NCI-H2171 (cell line): ENCODE data around the gene HOMER1.
"Not testable (repeated sequence)": the region's sequence is repeated elsewhere in the genome, so short reads cannot be mapped to it uniquely, and the experiment has no call there.

Source experiments
- DNase-seq: peaks from one replicate; lab custom pipeline; 2025; lab: John Stamatoyannopoulos, UW

The HOMER1 gene

DNA sequence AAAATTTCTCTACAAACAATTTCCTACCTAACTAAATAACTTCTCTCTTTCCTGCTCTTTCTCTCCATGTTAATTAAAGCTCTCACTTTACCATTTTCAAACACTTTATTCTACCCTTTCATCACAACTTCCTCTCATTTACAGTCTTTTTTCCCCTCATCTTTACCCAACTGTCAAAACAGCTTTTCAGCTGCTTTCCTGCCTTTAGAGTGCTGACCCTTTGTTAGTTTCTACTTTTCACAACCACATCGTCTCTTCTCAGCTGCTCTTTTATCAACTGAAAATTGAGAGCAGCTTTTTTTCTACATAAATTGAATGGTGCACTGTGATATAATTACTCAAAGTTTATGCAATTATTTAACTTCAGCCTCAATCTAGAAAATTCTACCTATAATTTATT lies 3.1 kb upstream of the HOMER1 start:
- DNase-seq, result no peak

DNA sequence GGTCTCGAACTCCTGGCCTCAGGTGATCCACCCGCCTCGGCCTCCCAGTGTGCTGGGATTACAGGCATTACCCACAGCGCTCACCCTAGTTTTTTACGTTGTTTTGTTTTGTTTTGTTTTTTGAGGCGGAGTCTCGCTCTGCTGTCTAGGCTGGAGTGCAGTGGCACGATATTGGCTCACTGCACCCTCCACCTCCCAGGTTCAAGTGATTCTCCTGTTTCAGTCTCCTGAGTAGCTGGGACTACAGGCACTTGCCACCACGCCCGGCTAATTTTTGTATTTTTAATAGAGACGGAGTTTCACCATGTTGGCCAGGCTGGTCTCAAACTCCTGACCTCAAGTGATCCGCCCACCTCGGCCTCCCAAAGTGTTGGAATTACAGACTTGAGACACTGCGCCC lies 2.4 kb upstream of the HOMER1 start:
- not testable (repeated sequence) for DNase-seq

DNA sequence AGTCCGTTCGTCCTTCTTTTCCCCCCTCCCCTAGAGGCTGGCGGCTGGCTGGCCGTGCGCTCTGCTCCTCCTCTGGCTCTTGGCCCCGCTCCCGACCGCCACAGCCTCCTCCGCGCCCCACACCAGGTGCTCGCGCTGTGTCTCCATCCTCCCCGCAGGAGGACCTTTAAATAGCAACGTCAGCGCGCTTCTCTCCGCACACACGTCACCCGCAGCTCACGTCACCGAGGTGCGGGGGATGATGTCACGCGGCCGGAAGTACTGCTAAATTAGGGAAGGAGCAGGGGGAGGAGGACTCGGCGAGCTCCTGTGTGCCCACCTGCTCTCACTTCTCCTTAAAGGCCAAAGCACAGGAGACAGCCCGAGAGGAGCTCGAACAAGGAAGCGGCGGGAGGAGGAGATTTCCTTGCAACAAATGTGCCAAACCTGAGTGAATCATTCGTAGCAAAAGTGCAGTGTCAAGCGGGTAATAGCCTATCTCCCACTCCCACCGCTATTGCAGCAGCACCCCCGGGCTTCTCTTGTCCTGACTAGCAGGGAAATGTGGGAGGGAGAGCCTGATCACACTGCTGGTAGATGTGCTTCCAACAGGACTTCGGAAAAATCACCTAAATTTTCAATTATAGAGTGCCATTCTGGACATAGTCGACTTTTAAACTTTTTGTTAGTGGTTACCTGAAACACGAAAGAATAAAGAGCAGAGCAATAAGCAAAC lies 614 bp upstream of the HOMER1 start:
- peak; percentile 75 for DNase-seq

DNA sequence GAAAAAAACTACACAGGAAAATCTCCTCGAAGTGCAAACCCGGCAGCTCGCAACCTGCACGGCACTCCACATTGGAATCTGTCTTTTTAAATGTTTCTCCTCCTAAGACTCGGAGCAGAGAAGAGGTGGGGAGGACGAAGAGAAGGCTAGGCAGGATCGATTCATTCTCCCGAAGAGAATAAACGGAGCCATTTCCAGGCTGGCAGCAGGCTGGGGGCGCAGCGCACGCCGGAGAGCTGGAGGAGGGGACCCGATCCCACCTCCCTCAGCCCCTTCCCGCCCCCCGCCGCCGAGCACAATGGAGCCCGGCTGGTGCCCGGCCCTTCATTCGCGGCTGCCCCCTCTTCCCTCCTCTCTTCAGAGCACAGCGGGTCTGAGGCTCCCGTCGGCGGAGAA lies 628 bp downstream of the HOMER1 start:
- peak; percentile 14 for DNase-seq

DNA sequence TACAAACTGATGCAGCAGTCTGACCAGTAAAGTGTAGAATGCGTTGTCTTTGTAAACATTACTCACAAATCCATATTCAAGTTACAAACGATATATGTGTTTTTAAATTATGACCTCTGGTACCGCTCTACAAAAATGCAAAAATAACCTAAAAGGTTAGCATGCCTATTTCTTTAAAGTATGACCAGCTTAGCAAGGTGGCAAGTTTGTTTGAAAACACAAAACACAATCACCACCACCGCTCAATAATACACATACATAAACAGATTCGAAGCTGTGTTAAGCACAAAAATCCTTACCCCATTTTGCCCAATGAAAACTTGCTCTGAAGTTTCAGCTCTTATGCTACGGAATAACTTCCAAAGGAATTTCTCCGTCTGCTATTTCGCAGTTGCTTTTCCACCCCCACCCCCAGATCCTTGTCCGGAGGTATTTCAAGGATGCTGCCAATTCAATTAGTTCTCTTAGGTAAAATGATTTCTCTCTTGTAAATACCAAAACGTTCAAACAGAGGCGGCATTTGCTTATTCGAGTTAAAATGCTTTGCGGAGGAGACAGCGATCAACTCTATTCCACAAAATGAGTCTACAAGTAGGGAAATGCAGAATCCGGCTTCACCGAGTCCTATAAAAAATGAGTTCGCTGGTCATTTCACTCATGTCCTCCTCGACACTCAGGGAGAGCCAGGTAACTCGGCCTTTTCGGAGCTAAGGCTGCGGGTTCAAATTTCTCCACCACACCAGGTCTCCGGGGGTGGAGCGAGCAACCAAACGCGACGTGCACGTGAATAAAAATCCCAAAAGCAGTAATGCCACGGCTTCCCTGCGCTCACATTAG lies 1.2 kb downstream of the HOMER1 start:
- no peak for DNase-seq

DNA sequence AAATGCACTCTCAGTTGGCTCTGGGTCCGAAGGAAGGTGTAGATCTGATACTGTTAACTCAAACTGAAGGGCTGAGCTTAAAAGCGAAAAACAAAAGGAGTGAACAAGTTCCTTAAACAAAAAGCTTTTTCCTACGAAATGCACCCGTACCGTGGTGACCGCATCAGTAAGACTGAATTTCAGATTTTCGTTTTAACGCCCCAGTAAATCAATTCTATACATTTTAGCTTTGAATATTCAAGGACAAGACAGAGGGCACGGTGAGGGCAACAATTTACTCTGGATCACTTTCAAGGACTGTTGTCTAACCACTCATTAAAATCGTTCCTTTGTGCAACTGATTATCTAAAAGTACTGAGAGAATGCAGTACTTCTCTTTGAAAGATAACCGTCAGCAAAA lies 1.9 kb downstream of the HOMER1 start:
- DNase-seq, result no peak

DNA sequence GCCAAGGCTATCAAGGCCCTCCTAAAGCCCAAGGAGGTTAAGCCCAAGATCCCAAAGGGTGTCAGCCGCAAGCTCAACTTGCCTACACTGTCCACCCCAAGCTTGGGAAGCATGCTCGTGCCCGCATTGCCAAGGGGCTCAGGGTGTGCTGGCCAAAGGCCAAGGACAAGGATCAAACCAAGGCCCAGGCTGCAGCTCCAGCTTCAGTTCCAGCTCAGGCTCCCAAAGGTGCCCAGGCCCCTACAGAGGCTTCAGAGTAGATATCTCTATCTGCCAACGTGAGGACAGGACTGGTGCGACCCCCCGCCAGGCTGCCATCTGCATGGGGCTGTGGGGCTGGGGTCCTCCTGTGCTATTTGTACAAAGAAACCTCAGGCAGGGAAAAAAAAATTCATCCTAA lies 3.3 kb downstream of the HOMER1 start:
- DNase-seq, result no peak

DNA sequence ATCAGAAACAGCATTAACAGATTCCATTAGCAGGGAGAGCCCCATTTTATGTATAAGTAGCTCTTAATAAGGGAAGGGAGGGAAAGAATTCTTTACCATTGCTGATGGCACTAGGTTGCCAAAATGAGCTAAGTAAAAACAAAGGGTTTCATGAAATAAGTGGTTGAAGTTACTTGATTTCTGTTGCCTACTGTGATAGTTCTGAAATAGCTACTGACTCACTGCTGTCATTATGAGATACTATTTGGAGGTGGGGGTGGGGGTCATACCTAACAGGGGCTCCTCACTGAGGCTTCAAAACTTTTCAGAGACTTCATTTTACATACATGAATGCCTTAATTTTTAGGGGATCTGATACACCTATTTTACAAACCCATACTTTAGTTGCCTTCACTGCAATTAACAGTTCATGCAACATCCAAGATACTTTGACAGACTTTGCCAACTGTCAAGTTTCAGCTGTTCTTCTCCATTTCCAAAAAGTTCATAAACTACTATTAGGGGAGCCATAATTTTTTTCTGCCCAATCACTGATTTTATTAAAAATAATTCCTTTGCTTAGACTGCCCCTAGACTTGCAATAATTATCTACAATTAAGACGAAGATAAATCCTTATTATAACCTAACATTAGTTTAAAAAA lies 4.6 kb downstream of the HOMER1 start:
- no peak for DNase-seq

DNA sequence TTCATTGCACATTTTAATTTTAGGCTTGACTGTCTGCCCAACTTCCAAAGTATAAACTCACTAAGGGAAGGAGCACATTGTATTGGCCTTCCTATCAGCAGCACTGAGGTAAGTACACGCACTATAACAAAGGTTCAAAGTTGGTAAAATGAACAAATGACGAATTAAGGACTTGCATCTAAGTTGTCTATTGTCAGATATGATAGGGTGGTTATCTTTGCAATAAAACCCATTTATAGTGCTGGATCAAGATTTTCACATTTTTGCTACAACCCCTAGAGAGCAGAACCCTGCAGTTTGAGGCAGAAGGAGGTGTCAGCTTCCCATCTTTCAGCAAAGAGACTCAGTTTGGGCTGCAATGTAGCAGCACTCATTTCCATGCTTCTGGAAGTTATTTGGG lies 5.1 kb downstream of the HOMER1 start:
- no peak for DNase-seq

DNA sequence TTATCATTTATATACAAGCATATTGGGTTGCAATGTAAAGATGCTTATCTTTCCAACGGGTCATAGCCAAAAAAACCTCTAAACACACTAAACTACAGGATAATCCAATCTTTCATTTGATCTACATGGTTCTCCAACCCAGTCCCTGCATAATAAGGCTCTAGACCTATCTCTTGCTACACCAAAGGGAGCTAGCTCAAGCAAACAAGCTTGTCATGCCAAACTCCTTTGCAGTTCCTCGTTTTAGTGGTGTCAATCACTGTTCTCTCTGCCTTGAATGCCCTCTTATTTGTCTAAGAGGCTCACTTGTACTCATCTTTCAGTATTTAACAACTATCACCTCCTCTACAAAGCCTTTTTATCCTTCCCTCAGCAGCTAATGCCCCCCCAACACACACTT lies 5.6 kb downstream of the HOMER1 start:
- DNase-seq, result no peak

DNA sequence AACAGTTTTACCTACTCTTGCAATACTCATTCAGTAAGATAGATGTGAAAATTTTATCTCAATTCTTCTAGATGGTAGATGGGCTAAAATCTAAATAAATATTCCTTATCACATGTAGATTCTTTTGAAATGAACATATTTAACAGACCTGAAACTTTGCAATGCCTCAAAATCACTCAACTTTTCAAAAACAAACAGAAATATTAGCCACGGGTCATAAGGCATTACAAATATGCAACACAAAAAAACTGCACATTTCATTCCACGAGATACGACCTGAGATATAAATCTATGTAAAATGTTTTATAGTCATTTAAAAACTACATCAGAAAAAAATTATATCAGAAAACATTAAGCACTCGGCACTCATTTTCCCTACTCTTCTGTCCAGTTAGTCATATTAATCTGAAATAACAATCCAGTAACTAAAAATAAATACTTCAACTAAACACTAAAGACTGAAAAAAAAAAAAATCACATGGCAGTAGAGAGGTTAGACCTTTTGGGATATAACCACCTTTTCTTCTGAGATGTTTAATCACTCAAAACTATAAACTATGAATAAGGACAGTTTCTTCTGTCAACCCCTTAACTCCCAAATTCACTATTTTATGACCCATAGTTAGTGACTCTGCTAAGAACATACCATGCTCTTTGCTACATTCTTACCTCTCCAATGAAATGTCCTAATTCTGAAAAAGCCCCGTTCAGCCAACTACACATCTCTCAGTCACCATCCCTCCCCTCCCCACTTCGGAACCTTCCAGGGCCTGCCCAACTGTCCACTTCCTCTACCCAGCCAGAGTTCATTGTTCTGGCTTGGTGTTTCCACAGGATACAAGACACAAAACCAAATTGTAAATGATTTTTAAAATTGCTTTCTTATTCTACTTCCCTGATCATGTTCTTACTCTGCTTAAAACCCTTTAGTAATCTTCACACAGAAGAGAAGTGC lies 6.4 kb downstream of the HOMER1 start:
- no peak for DNase-seq

DNA sequence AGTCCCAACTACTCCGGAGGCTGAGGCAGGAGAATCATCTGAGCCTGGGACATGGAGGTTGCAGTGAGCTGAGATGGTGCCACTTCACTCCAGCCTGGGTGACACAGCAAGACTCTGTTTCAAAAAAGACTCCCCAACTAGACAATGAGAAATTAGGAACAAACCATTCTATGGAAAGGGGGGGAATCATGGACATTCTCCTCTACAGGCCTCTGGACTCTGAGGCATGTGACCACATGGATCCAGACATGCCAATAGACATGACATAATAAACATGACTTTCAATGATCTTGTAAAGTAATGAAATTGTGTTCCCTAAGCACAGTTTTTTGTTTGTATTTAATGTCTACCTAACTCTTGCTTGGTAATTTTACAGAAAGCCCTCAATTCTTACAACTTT lies 8.8 kb downstream of the HOMER1 start:
- DNase-seq, result no peak

DNA sequence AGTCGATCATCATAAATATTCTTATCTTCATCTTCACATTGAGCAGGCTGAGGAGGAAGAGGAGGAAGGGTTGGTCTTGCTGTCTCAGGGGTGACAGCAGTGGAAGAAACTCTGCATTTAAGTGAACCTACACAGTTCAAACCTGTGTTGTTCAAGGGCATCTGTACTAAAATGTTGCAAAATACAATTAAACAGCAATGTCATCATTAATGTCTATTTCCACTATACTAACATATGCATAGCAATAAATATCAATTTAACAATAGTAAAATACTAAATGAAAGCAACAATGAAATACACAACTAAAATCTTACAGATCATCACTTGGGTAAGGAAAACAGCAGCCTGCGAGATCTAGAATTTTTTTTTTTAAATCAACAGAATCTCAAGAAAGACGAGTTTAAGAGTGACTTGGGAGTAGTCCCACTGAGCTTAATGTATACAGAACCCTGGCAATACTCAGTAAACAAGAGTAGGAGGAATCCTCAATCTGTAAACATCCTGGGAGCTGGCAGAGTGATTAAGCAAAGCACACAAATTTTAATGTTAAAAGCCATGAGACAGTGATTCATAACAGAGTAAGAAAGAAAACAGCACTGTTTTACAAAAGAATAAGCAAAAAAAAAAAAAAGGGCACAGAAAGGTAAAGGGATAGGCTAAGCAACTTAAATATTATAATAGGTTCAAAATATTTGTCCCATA lies 10.0 kb downstream of the HOMER1 start:
- DNase-seq, result no peak

DNA sequence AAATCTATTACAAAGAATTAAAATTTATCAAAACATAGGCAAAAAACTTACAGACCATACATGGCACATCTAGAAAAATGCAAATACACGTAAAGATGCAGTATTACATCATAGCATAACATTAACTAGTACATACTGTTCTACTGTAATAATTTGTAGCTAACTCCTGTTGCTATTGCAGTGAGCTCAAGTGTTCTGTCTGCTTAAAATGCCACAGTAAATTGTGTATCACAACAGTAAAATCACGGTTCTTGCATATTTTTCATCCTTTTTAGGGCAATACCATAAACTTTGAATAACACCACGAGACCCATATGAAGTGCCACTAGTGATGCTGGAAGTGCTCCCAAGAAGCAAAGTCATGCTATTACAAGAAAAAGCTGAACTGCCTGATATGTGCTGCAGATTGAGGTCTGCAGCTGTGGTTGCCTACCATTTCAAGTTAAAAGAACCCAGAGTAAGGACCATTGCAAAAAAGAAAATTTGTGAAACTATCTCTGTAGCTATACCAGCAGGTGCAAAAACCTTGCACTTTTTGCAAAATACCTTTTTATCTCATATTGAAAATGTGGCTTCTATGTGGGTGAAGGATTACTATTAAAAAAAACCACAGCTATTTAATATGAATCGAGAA lies 14.2 kb downstream of the HOMER1 start:
- no peak for DNase-seq

DNA sequence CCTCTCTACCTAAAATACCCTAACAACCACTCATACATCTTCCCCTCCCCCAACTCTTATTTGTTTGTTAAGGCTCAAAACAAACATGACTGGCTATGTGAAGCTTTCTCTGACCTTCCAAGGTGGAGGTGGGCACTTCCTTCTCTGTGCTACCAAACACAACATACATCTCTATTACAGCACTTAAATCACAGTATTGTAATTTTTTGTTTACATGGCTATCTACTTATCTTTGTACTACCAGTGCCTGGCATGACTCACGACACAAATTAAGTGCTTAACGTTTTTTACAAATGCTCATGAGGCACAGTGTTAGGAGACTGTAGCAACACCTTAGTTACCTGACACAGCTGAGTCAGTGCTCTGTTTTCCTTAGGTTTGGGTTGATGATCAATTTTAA lies 18.6 kb downstream of the HOMER1 start:
- DNase-seq, result no peak

DNA sequence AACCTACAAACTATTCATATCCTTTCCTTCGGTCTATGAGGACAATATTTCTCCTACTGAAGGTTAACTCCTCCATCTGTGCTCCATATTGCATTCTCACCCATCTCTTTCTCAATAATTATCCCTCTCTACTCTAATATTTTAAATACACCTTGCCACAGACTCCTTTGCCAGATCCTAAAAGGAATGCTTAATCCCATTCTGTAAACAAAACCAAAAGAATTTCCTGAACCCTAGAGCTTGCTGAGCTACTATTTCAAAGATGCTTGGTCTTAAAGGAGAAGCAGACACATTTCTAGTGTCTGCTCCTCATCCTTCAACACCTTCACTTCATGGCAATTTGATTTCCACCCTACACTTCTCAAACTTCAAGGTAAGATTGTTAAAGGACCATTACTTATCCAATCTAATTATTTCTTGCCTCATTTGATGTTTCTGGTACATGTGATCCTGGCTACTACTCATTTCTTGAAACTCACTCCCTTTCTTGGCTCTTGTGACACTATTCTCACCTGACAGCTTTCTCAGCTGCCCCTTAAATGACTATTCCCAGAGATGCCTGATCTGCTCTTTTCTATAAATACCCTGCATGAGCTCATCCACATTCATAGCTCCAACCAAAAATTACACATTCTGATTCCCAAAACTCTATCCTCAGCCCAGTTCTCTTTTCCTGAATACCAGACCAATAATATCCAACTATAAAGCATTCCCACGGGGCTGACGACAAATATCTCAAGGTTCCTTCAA lies 20.2 kb downstream of the HOMER1 start:
- DNase-seq, result no peak

DNA sequence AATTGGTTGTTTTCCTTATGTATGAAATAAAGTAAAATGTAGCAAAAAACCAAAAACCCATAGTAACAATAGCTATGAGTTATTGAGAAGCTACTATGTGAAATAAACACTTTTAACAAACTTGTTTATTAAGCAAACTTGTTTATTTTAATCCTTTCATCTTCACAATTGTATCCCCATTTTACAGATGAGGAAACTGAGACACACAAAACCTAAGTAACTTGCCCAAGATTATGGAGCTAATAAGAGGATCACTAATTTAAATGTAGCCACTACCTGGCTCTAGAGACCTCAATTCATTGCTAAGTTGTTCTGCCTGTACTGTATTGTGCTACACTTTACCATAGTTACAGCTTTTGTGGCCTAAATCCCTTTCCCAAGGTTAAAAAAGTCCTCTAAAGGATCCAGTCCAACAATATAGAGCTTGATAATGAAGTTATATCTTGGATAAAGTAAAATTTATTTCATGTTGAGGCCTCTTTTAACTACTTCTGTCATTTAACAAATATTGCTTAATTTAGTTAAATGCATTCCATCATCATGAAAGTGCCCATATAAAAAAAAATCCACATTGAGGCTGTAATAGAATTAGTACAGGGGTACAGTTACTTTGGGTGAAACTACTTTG lies 22.1 kb downstream of the HOMER1 start:
- DNase-seq, result no peak

DNA sequence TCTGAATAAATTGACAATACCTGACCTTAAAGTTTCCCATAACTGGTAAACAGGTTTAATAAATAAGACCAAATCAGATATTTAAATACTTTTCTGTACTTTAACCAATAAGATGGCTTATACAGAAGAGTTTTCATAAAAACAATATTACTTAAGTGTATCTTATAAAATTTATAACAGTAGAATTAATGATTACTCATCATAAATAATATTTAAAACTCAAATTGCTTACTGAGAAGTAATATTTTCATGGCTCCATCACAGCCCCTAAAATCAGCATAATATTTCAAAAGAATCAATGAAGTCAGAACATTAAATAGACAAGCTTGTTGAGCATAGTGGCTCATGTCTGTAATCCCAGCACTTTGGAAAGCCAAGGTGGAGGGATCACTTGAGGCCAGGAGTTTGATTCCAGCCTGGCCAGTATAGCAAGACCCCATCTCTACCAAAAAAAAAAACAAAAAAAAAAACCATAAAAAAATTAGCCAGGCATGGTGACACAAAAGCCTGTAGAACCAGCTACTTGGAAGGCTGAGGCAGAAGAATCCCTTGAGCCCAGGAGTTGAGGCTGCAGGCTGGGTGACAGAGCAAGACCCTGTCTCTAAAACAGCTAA lies 23.5 kb downstream of the HOMER1 start:
- DNase-seq, result no peak

DNA sequence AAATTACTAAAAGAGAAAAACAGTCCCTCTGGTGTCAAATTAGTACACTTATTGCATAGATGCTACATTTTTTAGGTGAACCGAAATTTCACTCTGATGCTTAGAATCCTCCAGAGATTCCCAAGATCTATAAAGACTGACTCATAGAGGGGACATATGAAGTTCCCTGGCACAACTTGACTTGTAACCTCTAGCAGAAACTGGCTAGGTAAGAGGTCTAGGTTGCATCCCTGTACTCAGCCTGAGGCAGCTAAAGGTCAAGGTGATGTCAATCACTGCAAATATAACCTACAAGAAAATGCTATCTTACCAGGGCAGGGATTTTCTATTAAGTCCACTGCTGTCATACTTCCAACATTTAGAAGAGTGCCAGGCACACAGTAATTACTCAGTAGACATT lies 24.2 kb downstream of the HOMER1 start:
- DNase-seq, result no peak
